OCI-LY1 (cell line): ENCODE results near the gene ACTG2.

ENCODE experiments used
- H2AFZ ChIP-seq: fragments of 200-600 bp; sonication (generic), shearing (Covaris generic); 2 replicates; pipeline ENCODE4 v1.6.0; 2014; ENCODE audit warnings: antibody characterized with exemption, mild to moderate bottlenecking, low read length
- H3F3A ChIP-seq: fragments of 200-600 bp; sonication (generic), shearing (Covaris generic); 2 replicates; pipeline ENCODE4 v1.6.0; 2014; ENCODE audit warnings: mild to moderate bottlenecking, antibody characterized with exemption, low read length, moderate library complexity; ENCODE audit not compliant: insufficient read depth
- H3K27ac ChIP-seq: fragments of 200-600 bp; sonication (generic); 2 replicates; pipeline ENCODE4 v1.5.1; 2014; ENCODE audit warnings: low read length, mixed run types, mild to moderate bottlenecking, low read depth; ENCODE audit not compliant: poor library complexity, severe bottlenecking
- H3K27me3 ChIP-seq: fragments of 200-600 bp; sonication (generic); 2 replicates; pipeline ENCODE4 v1.6.0; 2014; ENCODE audit warnings: antibody characterized with exemption, mild to moderate bottlenecking, low read length, moderate library complexity; ENCODE audit not compliant: insufficient read depth
- H3K36me3 ChIP-seq: fragments of 200-600 bp; sonication (generic); 2 replicates; pipeline ENCODE4 v1.6.1; 2014; ENCODE audit warnings: mild to moderate bottlenecking, antibody characterized with exemption, low read length, moderate library complexity, mixed read lengths; ENCODE audit not compliant: insufficient read depth
- H3K4me1 ChIP-seq: fragments of 200-600 bp; sonication (generic); 2 replicates; pipeline ENCODE4 v1.5.1; 2014; ENCODE audit warnings: mild to moderate bottlenecking, low read length, moderate library complexity; ENCODE audit not compliant: insufficient read depth, severe bottlenecking
- H3K4me2 ChIP-seq: fragments of 200-600 bp; sonication (generic), shearing (Covaris generic); 2 replicates; pipeline ENCODE4 v1.6.1; 2014; ENCODE audit warnings: low read length
- H3K4me3 ChIP-seq: fragments of 200-600 bp; sonication (generic); 2 replicates; pipeline ENCODE4 v1.5.1; 2014; ENCODE audit warnings: low read length, low read depth, mild to moderate bottlenecking, mixed read lengths; ENCODE audit not compliant: poor library complexity, severe bottlenecking
- H3K79me2 ChIP-seq: fragments of 200-600 bp; shearing (Covaris generic); 2 replicates; pipeline ENCODE4 v1.6.1; 2016; ENCODE audit warnings: mixed run types, low read length, mixed read lengths; ENCODE audit not compliant: insufficient read depth
- H3K9ac ChIP-seq: fragments of 200-600 bp; sonication (generic), shearing (Covaris generic); 2 replicates; pipeline ENCODE4 v1.6.1; 2014; ENCODE audit warnings: mild to moderate bottlenecking, low read length, mixed read lengths
- H3K9me2 ChIP-seq: fragments of 200-600 bp; sonication (generic), shearing (Covaris generic); 2 replicates; pipeline ENCODE4 v1.6.1; 2014; ENCODE audit warnings: low read depth, mild to moderate bottlenecking, low read length, mixed read lengths
- H3K9me3 ChIP-seq: fragments of 200-600 bp; shearing (Covaris generic); 2 replicates; pipeline ENCODE4 v1.6.1; 2014; ENCODE audit warnings: low read length, mixed read lengths
- H4K20me1 ChIP-seq: fragments of 200-600 bp; sonication (generic), shearing (Covaris generic); 2 replicates; pipeline ENCODE4 v1.6.0; 2016; ENCODE audit warnings: mild to moderate bottlenecking, low read length; ENCODE audit not compliant: insufficient read depth
- EZH2 ChIP-seq: fragments of 200-600 bp; sonication (generic), shearing (Covaris generic); IDR thresholded peaks from 2 replicates; pipeline ENCODE4 v1.8.0; 2017; ENCODE audit warnings: borderline replicate concordance, mixed run types, mild to moderate bottlenecking, antibody characterized with exemption, low read length, moderate library complexity, mixed read lengths
- TF ChIP-seq, protein P1 (sequence below): fragments of 200-600 bp; sonication (generic), shearing (Covaris generic); IDR thresholded peaks from 2 replicates; pipeline ENCODE4 v1.5.1; 2017; ENCODE audit warnings: mild to moderate bottlenecking, antibody characterized with exemption, low read length, moderate library complexity, mixed read lengths

Gene ACTG2

DNA sequence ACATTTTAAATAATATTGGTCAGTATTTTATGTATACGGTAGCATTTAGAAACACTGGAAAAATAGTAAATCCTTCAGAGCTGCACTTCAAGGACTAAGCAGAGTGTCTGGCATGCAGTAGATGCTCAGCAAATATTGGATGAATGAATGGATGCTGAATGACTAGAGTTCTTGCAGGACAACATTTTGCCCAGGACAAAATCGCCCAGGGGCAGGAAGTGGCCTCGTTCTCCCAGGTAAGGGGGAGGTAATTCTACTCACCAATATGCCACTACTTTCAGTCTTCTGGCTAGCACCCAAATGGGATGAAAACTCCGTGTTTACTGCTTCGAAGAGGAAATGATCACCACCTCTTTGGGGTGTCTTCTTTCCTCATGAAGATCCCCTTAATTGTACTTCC, 29.9 kb downstream of the ACTG2 start:
- no peaks in the 10 kb centered on the region for H4K20me1 ChIP-seq
- H3K9me3 ChIP-seq, result no peaks in the 10 kb centered on the region
- peaks cover 11% of the 10 kb centered on the region for H3K4me1 ChIP-seq
- peaks cover 8% of the 10 kb centered on the region for H3K79me2 ChIP-seq
- no peaks in the 10 kb centered on the region for H3F3A ChIP-seq
- no peaks in the 10 kb centered on the region for H3K27me3 ChIP-seq
- no peak overlapping the region for H3K4me2 ChIP-seq
- H3K9me2 ChIP-seq, result no peaks in the 10 kb centered on the region
- H3K27ac ChIP-seq, result no peak overlapping the region
- no peak overlapping the region for H3K4me3 ChIP-seq
- no peak for TF ChIP-seq EZH2
- TF ChIP-seq, protein P1, sequence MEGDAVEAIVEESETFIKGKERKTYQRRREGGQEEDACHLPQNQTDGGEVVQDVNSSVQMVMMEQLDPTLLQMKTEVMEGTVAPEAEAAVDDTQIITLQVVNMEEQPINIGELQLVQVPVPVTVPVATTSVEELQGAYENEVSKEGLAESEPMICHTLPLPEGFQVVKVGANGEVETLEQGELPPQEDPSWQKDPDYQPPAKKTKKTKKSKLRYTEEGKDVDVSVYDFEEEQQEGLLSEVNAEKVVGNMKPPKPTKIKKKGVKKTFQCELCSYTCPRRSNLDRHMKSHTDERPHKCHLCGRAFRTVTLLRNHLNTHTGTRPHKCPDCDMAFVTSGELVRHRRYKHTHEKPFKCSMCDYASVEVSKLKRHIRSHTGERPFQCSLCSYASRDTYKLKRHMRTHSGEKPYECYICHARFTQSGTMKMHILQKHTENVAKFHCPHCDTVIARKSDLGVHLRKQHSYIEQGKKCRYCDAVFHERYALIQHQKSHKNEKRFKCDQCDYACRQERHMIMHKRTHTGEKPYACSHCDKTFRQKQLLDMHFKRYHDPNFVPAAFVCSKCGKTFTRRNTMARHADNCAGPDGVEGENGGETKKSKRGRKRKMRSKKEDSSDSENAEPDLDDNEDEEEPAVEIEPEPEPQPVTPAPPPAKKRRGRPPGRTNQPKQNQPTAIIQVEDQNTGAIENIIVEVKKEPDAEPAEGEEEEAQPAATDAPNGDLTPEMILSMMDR, result no peak
- H2AFZ ChIP-seq, result no peak overlapping the region
- H3K9ac ChIP-seq, result no peak overlapping the region
- H3K36me3 ChIP-seq, result no peaks in the 10 kb centered on the region

GRCh38 chr2:73925033-73925704, 32.4 kb downstream of the ACTG2 start:
- no peaks in the 10 kb centered on the region for H3F3A ChIP-seq
- peaks cover 32% of the 10 kb centered on the region for H3K79me2 ChIP-seq
- no peaks in the 10 kb centered on the region for H4K20me1 ChIP-seq
- H3K27me3 ChIP-seq, result no peaks in the 10 kb centered on the region
- H3K36me3 ChIP-seq, result no peaks in the 10 kb centered on the region
- H3K4me2 ChIP-seq, result no peak overlapping the region
- no peaks in the 10 kb centered on the region for H3K9me2 ChIP-seq
- TF ChIP-seq EZH2, result no peak
- TF ChIP-seq, protein P1, result no peak
- H3K4me1 ChIP-seq, result peaks cover 30% of the 10 kb centered on the region
- no peaks in the 10 kb centered on the region for H3K9me3 ChIP-seq
- H3K9ac ChIP-seq, result no peak overlapping the region
- H2AFZ ChIP-seq, result peak overlapping the region; percentile 52; the same call in 1 of the 2 replicates
- no peak overlapping the region for H3K27ac ChIP-seq
- no peak overlapping the region for H3K4me3 ChIP-seq

GRCh38 chr2:73925853-73926492, 33.2 kb downstream of the ACTG2 start:
- no peak overlapping the region for H3K9ac ChIP-seq
- H3K27ac ChIP-seq, result peak overlapping the region; percentile 27
- H3K4me3 ChIP-seq, result peak overlapping the region; percentile 89
- no peaks in the 10 kb centered on the region for H3K36me3 ChIP-seq
- no peaks in the 10 kb centered on the region for H3K9me2 ChIP-seq
- H3K27me3 ChIP-seq, result no peaks in the 10 kb centered on the region
- H2AFZ ChIP-seq, result peak overlapping the region; percentile 44
- H3K9me3 ChIP-seq, result no peaks in the 10 kb centered on the region
- TF ChIP-seq, protein P1, result no peak
- no peak for TF ChIP-seq EZH2
- H3K4me2 ChIP-seq, result peak overlapping the region; percentile 75
- peaks cover 30% of the 10 kb centered on the region for H3K4me1 ChIP-seq
- H3F3A ChIP-seq, result no peaks in the 10 kb centered on the region
- H4K20me1 ChIP-seq, result no peaks in the 10 kb centered on the region
- H3K79me2 ChIP-seq, result peaks cover 37% of the 10 kb centered on the region
